ENCODE results near the gene TNPO3.
A peak's percentile ranks its signal among the peaks of the same experiment; 100 is the strongest.

Gene TNPO3

GRCh38 chr7:129054438-129055293 is at the start of gene TNPO3:
Gene TNPO3, minus strand, starts transcription at chr7:129055111. Its CDS starts 341 bp downstream, at chr7:129054770.
- DNase-seq: peak; percentile 86 to 97

- no peak for DNase-seq
Measured at GRCh38 chr7:129103561-129104324, 48.8 kb upstream of the TNPO3 start.

GRCh38 chr7:129101746-129102145 is 46.8 kb upstream of the TNPO3 start:
- no peak for DNase-seq

GRCh38 chr7:129100827-129101166 is 45.9 kb upstream of the TNPO3 start:
- DNase-seq: no peak

GRCh38 chr7:129098409-129099084 is 43.6 kb upstream of the TNPO3 start:
- DNase-seq: no peak

GRCh38 chr7:129095258-129095657 is 40.3 kb upstream of the TNPO3 start:
- no peak for DNase-seq

- DNase-seq: no peak
Measured at GRCh38 chr7:129094501-129094900, 39.6 kb upstream of the TNPO3 start.

GRCh38 chr7:129093867-129094456 is 39.1 kb upstream of the TNPO3 start:
- no peak for DNase-seq

- peak; percentile 30 to 57 for DNase-seq
Measured at GRCh38 chr7:129091484-129092002, 36.6 kb upstream of the TNPO3 start.

GRCh38 chr7:129090300-129090907 is 35.5 kb upstream of the TNPO3 start:
- DNase-seq: no peak

- no peak for DNase-seq
Measured at GRCh38 chr7:129089521-129090212, 34.8 kb upstream of the TNPO3 start.

- no peak for DNase-seq
Measured at GRCh38 chr7:129084801-129085551, 30.1 kb upstream of the TNPO3 start.

- no peak for DNase-seq
Measured at GRCh38 chr7:129083525-129083924, 28.6 kb upstream of the TNPO3 start.

GRCh38 chr7:129078455-129078854 is 23.5 kb upstream of the TNPO3 start:
- no peak for DNase-seq

- DNase-seq: no peak
Measured at GRCh38 chr7:129076886-129077285, 22.0 kb upstream of the TNPO3 start.

- no peak for DNase-seq
Measured at GRCh38 chr7:129074994-129075393, 20.1 kb upstream of the TNPO3 start.

GRCh38 chr7:129074361-129074871 is 19.5 kb upstream of the TNPO3 start:
- DNase-seq: no peak

- DNase-seq: no peak
Measured at GRCh38 chr7:129073738-129074137, 18.8 kb upstream of the TNPO3 start.

GRCh38 chr7:129073204-129073603 is 18.3 kb upstream of the TNPO3 start:
- DNase-seq: no peak

GRCh38 chr7:129072479-129073011 is 17.6 kb upstream of the TNPO3 start:
- no peak for DNase-seq

Data from hippocampal formation (tissue), 2 donors.